Measurements from ENCODE around the gene CDC42EP5.

DNA sequence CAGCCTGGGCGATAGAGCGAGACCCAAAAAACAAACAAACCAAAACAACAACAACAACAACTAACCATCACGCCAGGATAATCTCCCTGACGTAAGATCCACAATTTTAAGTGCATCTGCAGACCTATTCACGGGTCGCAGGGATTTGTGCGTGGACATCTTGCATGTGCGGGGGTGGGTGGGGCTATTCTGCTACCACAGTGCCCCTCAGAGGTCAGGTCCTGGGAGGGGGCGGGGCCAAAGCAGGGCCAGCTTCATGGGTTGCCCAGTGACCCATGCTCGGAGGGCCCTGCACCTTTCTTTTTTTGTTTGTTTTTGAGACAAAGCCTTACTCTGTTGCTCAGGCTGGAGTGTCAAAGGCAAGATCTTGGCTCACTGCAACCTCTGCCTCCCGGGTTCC is 2.6 kb upstream of the CDC42EP5 start:
- TF ChIP-seq, protein P1, sequence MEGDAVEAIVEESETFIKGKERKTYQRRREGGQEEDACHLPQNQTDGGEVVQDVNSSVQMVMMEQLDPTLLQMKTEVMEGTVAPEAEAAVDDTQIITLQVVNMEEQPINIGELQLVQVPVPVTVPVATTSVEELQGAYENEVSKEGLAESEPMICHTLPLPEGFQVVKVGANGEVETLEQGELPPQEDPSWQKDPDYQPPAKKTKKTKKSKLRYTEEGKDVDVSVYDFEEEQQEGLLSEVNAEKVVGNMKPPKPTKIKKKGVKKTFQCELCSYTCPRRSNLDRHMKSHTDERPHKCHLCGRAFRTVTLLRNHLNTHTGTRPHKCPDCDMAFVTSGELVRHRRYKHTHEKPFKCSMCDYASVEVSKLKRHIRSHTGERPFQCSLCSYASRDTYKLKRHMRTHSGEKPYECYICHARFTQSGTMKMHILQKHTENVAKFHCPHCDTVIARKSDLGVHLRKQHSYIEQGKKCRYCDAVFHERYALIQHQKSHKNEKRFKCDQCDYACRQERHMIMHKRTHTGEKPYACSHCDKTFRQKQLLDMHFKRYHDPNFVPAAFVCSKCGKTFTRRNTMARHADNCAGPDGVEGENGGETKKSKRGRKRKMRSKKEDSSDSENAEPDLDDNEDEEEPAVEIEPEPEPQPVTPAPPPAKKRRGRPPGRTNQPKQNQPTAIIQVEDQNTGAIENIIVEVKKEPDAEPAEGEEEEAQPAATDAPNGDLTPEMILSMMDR (IDR thresholded peaks at IDR 0.05), result no peak
- TF ChIP-seq POLR2A (IDR thresholded peaks at IDR 0.05) (no peak), EP300 (IDR thresholded peaks at IDR 0.05) (no peak), POLR2AphosphoS5 (IDR thresholded peaks at IDR 0.05) (no peak)

Measured in upper lobe of left lung (tissue), 4 donors.